AG04449 (cell line): ENCODE measurements around the gene RASAL3.

Experiments
- CTCF ChIA-PET: fragments of 350-600 bp; formaldehyde crosslinking; extraction: SDS; loops from one replicate; lab custom pipeline; 2021; ENCODE audit warnings: antibody characterized with exemption; lab: Yijun Ruan, JAX
- POLR2A ChIA-PET: fragments of 400-600, 350-600 bp; formaldehyde crosslinking; extraction: SDS; loops from one replicate; lab custom pipeline; 2020; ENCODE audit warnings: antibody characterized with exemption, inconsistent platforms; lab: Yijun Ruan, JAX
- DNase-seq: peaks from one replicate; pipeline ENCODE4 v3.0.0-alpha.2; 2010; ENCODE audit warnings: low read depth, low spot score
- H3K4me3 ChIP-seq: 2 replicates; pipeline ENCODE4 v1.5.1; 2011; ENCODE audit warnings: low read depth, mild to moderate bottlenecking, control low read depth, low read length
- CTCF ChIP-seq: IDR thresholded peaks from one replicate; pipeline ENCODE4 v1.5.1; 2011; ENCODE audit warnings: mild to moderate bottlenecking, moderate library complexity, low read length, control low read depth, inconsistent platforms; ENCODE audit not compliant: insufficient read depth; ENCODE audit errors: missing control alignments

The RASAL3 gene

GRCh38 chr19:15448778-15449619 is 15.3 kb downstream of the RASAL3 start:
- no peak for TF ChIP-seq CTCF
- H3K4me3 ChIP-seq, result peak overlapping the region; percentile 70
- ChIA-PET POLR2A (interaction anchor here (1.0 kb wide), 1 partner anchor 16 kb away, joined by 3 read pairs; no protein-coding TSS in a partner anchor), CTCF (no interaction called here)
- no peak for DNase-seq

GRCh38 chr19:15448044-15448777 is 16.1 kb downstream of the RASAL3 start:
- no peak for DNase-seq
- CTCF ChIA-PET, result no interaction called here
- POLR2A ChIA-PET, result interaction anchor here (1.0 kb wide), 1 partner anchor 15 kb away, joined by 3 read pairs; no protein-coding TSS in a partner anchor
- TF ChIP-seq CTCF, result no peak
- H3K4me3 ChIP-seq, result no peak overlapping the region; the same call in 1 of the 2 replicates

- TF ChIP-seq CTCF, result no peak
- CTCF ChIA-PET, result no interaction called here
- no peak overlapping the region for H3K4me3 ChIP-seq
- DNase-seq, result no peak
- POLR2A ChIA-PET, result no interaction called here
Observed at GRCh38 chr19:15447057-15447456, 17.3 kb downstream of the RASAL3 start.

GRCh38 chr19:15445807-15446376 is 18.5 kb downstream of the RASAL3 start:
- ChIA-PET CTCF (interaction anchor here (0.6 to 1.2 kb wide), 2 partner anchors 26 to 271 kb away, joined by 3 read pairs; no protein-coding TSS in a partner anchor), POLR2A (no interaction called here)
- no peak for DNase-seq
- TF ChIP-seq CTCF, result no peak
- H3K4me3 ChIP-seq, result no peak overlapping the region

- H3K4me3 ChIP-seq, result no peak overlapping the region
- POLR2A ChIA-PET, result no interaction called here
- no peak for TF ChIP-seq CTCF
- DNase-seq, result no peak
- CTCF ChIA-PET, result no interaction called here
Observed at GRCh38 chr19:15445227-15445605, 19.1 kb downstream of the RASAL3 start.
